SK-N-SH (cell line): ENCODE data around the gene ORMDL3. TPM values are rescaled to one million over a fixed set of nuclear protein-coding genes. Genes with fewer than 3 reads are reported as not detected.

Experiments
- CTCF ChIA-PET: fragments of 300-600, 350-600 bp; formaldehyde crosslinking; extraction: SDS; loops from one replicate; lab custom pipeline; 2021; lab: Yijun Ruan, JAX
- POLR2A ChIA-PET: fragments of 350-600 bp; sonication (Branson Sonifier 250); formaldehyde crosslinking; extraction: SDS; loops from one replicate; lab custom pipeline; 2020; ENCODE audit warnings: antibody characterized with exemption, inconsistent platforms; lab: Yijun Ruan, JAX
- DNase-seq: peaks from one replicate; pipeline ENCODE4 v3.0.0; 2012
- H2AFZ ChIP-seq: fragments of 200-600 bp; sonication (generic); 2 replicates; pipeline ENCODE4 v1.8.1; 2016; ENCODE audit warnings: antibody characterized with exemption, mild to moderate bottlenecking, low read depth
- H3F3A ChIP-seq: fragments of 200-600 bp; sonication (generic); replicated peaks from 2 replicates; pipeline ENCODE3; 2016; ENCODE audit warnings: antibody characterized with exemption, mild to moderate bottlenecking; ENCODE audit not compliant: insufficient read depth
- H3K27ac ChIP-seq, 2 experiments: fragments of 200-500 bp in 1 of 2; fragments of 200-600 bp in 1 of 2; sonication (Bioruptor generic) in 1 of 2; sonication (generic), shearing (Covaris generic) in 1 of 2; 2 replicates each; pipeline versions ENCODE4 v1.5.1 to v1.6.1; 2014 to 2016; ENCODE audit warnings: low read depth in 2 of 2, inconsistent platforms in 1 of 2, low read length in 1 of 2, mild to moderate bottlenecking in 1 of 2, mixed read lengths in 1 of 2
- H3K27me3 ChIP-seq: fragments of 200-600 bp; sonication (generic), shearing (Covaris generic); 2 replicates; pipeline ENCODE4 v1.6.1; 2016; ENCODE audit warnings: mixed run types; ENCODE audit not compliant: insufficient read depth
- H3K36me3 ChIP-seq, 2 experiments: fragments of 200-500 bp in 1 of 2; fragments of 200-600 bp in 1 of 2; sonication (Bioruptor generic) in 1 of 2; sonication (generic) in 1 of 2; replicated peaks in 1 of 2; 2 replicates each; pipeline versions ENCODE3 to v1.5.1; 2014 to 2016; ENCODE audit warnings: low read length in 1 of 2, mild to moderate bottlenecking in 1 of 2; ENCODE audit not compliant: insufficient read depth in 2 of 2, control insufficient read depth in 1 of 2
- H3K4me1 ChIP-seq, 2 experiments: fragments of 200-500 bp in 1 of 2; fragments of 200-600 bp in 1 of 2; sonication (Bioruptor generic) in 1 of 2; sonication (generic), shearing (Covaris generic) in 1 of 2; 2 replicates each; pipeline versions ENCODE4 v1.5.1 to v1.6.1; 2014 to 2016; ENCODE audit warnings: low read depth in 1 of 2, low read length in 1 of 2, mixed run types in 1 of 2; ENCODE audit not compliant: insufficient read depth in 2 of 2, control insufficient read depth in 1 of 2
- H3K4me2 ChIP-seq: fragments of 200-600 bp; sonication (generic), shearing (Covaris generic); 2 replicates; pipeline ENCODE4 v1.6.1; 2017; ENCODE audit warnings: mixed run types
- H3K4me3 ChIP-seq, 2 experiments: fragments of 200-500 bp in 1 of 2; fragments of 200-600 bp in 1 of 2; sonication (Bioruptor generic) in 1 of 2; sonication (generic), shearing (Covaris generic) in 1 of 2; 2 replicates each; pipeline versions ENCODE4 v1.5.1 to v1.8.1; 2014 to 2016; ENCODE audit warnings: low read depth in 2 of 2, inconsistent platforms in 1 of 2, low read length in 1 of 2, mild to moderate bottlenecking in 1 of 2, mixed read lengths in 1 of 2, moderate library complexity in 1 of 2
- H3K79me2 ChIP-seq: fragments of 200-600 bp; sonication (generic); 2 replicates; pipeline ENCODE4 v1.8.1; 2017; ENCODE audit warnings: mild to moderate bottlenecking; ENCODE audit not compliant: insufficient read depth
- H3K9ac ChIP-seq: fragments of 200-600 bp; sonication (generic); 2 replicates; pipeline ENCODE4 v1.6.1; 2017; ENCODE audit warnings: mixed run types
- H3K9me2 ChIP-seq: fragments of 200-600 bp; sonication (generic); 2 replicates; pipeline ENCODE4 v1.6.1; 2017; ENCODE audit warnings: mixed run types
- H3K9me3 ChIP-seq: fragments of 200-600 bp; sonication (generic); 2 replicates; pipeline ENCODE4 v1.6.1; 2017; ENCODE audit warnings: mixed run types, mild to moderate bottlenecking, moderate library complexity
- H4K20me1 ChIP-seq: fragments of 200-600 bp; sonication (generic); 2 replicates; pipeline ENCODE4 v1.6.1; 2017; ENCODE audit warnings: mild to moderate bottlenecking, mixed run types; ENCODE audit not compliant: insufficient read depth
- CHD2 ChIP-seq: fragments of 150-350 bp; IDR thresholded peaks from 2 replicates; pipeline ENCODE4 v1.6.1; 2018; ENCODE audit warnings: low read length; ENCODE audit not compliant: partially characterized antibody
- CTCF ChIP-seq: fragments of 200-600 bp; sonication (generic); IDR thresholded peaks from 2 replicates; pipeline ENCODE4 v1.6.1; 2017; ENCODE audit warnings: antibody characterized with exemption, mild to moderate bottlenecking, moderate library complexity
- FOSL2 ChIP-seq: IDR thresholded peaks from 2 replicates; pipeline ENCODE4 v1.4.0; 2012; ENCODE audit warnings: low read depth, mild to moderate bottlenecking, moderate library complexity, borderline replicate concordance
- FOXJ3 ChIP-seq: sonication (generic); formaldehyde crosslinking; IDR thresholded peaks from 2 replicates; pipeline ENCODE4 v1.5.1; 2020; ENCODE audit warnings: mild to moderate bottlenecking, missing genetic modification reagents
- FOXM1 ChIP-seq: IDR thresholded peaks from 2 replicates; pipeline ENCODE4 v1.4.0; 2012; ENCODE audit warnings: low read depth, mild to moderate bottlenecking
- GABPA ChIP-seq: IDR thresholded peaks from 2 replicates; pipeline ENCODE4 v1.4.0; 2012; ENCODE audit warnings: low read depth, mild to moderate bottlenecking
- GATA2 ChIP-seq: sonication (generic); formaldehyde crosslinking; IDR thresholded peaks from 2 replicates; pipeline ENCODE4 v1.5.0; 2020; ENCODE audit warnings: mild to moderate bottlenecking, missing genetic modification reagents
- POLR2AphosphoS5 ChIP-seq: IDR thresholded peaks from 2 replicates; pipeline ENCODE4 v1.6.1; 2012; ENCODE audit warnings: low read depth, low read length
- RCOR1 ChIP-seq: fragments of 150-350 bp; IDR thresholded peaks from 2 replicates; pipeline ENCODE4 v1.6.1; 2017; ENCODE audit warnings: antibody characterized with exemption, low read length
- REST ChIP-seq: IDR thresholded peaks from 2 replicates; pipeline ENCODE4 v1.6.1; 2012; ENCODE audit warnings: mild to moderate bottlenecking, low read depth, low read length, moderate library complexity
- RFX5 ChIP-seq: IDR thresholded peaks from 2 replicates; pipeline ENCODE4 v1.6.1; 2012; ENCODE audit warnings: mild to moderate bottlenecking, improper control_type of control experiment, low read length
- RXRA ChIP-seq: IDR thresholded peaks from 2 replicates; pipeline ENCODE4 v1.4.0; 2012; ENCODE audit warnings: low read depth, mild to moderate bottlenecking, borderline replicate concordance
- SMC3 ChIP-seq: IDR thresholded peaks from 2 replicates; pipeline ENCODE4 v1.6.1; 2012; ENCODE audit warnings: low read depth, low read length, improper control_type of control experiment
- TAF1 ChIP-seq: IDR thresholded peaks from 2 replicates; pipeline ENCODE4 v1.6.1; 2012; ENCODE audit warnings: low read depth, mild to moderate bottlenecking, low read length, moderate library complexity, borderline replicate concordance
- TCF12 ChIP-seq: IDR thresholded peaks from 2 replicates; pipeline ENCODE4 v1.4.0; 2012
- TEAD4 ChIP-seq: IDR thresholded peaks from 2 replicates; pipeline ENCODE4 v1.4.0; 2012; ENCODE audit warnings: mild to moderate bottlenecking, borderline replicate concordance; ENCODE audit not compliant: insufficient read depth
- USF2 ChIP-seq: fragments of 150-350 bp; IDR thresholded peaks from 2 replicates; pipeline ENCODE4 v1.6.1; 2017; ENCODE audit warnings: antibody characterized with exemption, low read length, low read depth, borderline replicate concordance
- YY1 ChIP-seq: IDR thresholded peaks from 2 replicates; pipeline ENCODE4 v1.4.0; 2012; ENCODE audit warnings: low read depth, mild to moderate bottlenecking
- ZBTB33 ChIP-seq: IDR thresholded peaks from 2 replicates; pipeline ENCODE4 v1.4.0; 2012; ENCODE audit warnings: low read depth, borderline replicate concordance
- WGBS: methylation state at CpG from one replicate; pipeline ENCODE4 v1.1.6; 2017; ENCODE audit warnings: low lambda C conversion rate; 5-methylcytosine and 5-hydroxymethylcytosine counted together
- polyA plus RNA-seq, 3 experiments: library from polyadenylated mRNA; depleted of rRNA; stranded (reverse); fragments of >200 nt; gene quantifications; 2 replicates each; pipeline ENCODE4 v1.2.3, GENCODE V29; 2012

The ORMDL3 gene
- polyA plus RNA-seq, 1 of the 3 experiments (the other 2 are of a cell fraction) = 27.8 TPM

GRCh38 chr17:39944393-39944711, 17.0 kb upstream of the ORMDL3 start:
- no peaks in the 10 kb centered on the region for H4K20me1 ChIP-seq
- H3K79me2 ChIP-seq = no peaks in the 10 kb centered on the region
- peaks cover 14% of the 10 kb centered on the region for H3F3A ChIP-seq
- WGBS = 80% methylated on average over 1 of the region's 16 CpGs
- no peaks in the 10 kb centered on the region for H3K9me3 ChIP-seq
- peaks cover 5 to 9% of the 10 kb centered on the region in 2 experiments; a peak in 2 of 4 replicates for H3K4me1 ChIP-seq
- POLR2A ChIA-PET = no interaction called here
- no peak overlapping the region for H3K9ac ChIP-seq
- H2AFZ ChIP-seq = no peak overlapping the region
- no peaks in the 10 kb centered on the region for H3K27me3 ChIP-seq
- no peak overlapping the region for H3K4me2 ChIP-seq
- H3K9me2 ChIP-seq = no peaks in the 10 kb centered on the region
- no peak overlapping the region for H3K4me3 ChIP-seq
- TF ChIP-seq TCF12 = no peak
- TF ChIP-seq SMC3 = no peak
- no peak for TF ChIP-seq RXRA
- TF ChIP-seq CTCF = no peak
- no peak for TF ChIP-seq TAF1
- TF ChIP-seq CHD2 = no peak
- no peak for TF ChIP-seq FOXJ3 (CRISPR knock-in tag)
- TF ChIP-seq FOSL2 = no peak
- no peak for TF ChIP-seq TEAD4
- CTCF ChIA-PET = interaction anchor here (2.4 kb wide), 1 partner anchor 36 kb away, joined by 6 read pairs; the partner anchor contains the start of gene PSMD3
- no peak overlapping the region for H3K27ac ChIP-seq
- no peaks in the 10 kb centered on the region for H3K36me3 ChIP-seq
- DNase-seq = no peak

- Histone ChIP-seq H2AFZ (no peak overlapping the region), H3K9me2 (no peaks in the 10 kb centered on the region), H3K27me3 (no peaks in the 10 kb centered on the region)
- TF ChIP-seq GATA2 (CRISPR knock-in tag) (no peak), REST (no peak), TAF1 (no peak), TEAD4 (no peak), RFX5 (no peak), USF2 (no peak), POLR2AphosphoS5 (no peak), ZBTB33 (no peak), TCF12 (no peak), GABPA (no peak), YY1 (no peak), FOXM1 (no peak), RCOR1 (no peak), FOXJ3 (CRISPR knock-in tag) (no peak)
Observed at GRCh38 chr17:39943702-39944392, 16.4 kb upstream of the ORMDL3 start.

More at GRCh38 chr17:39943702-39944392, 16.4 kb upstream of the ORMDL3 start:
- Histone ChIP-seq H3K4me2 (no peak overlapping the region), H3K9me3 (no peaks in the 10 kb centered on the region), H3K27ac (no peak overlapping the region), H3F3A (peaks cover 20% of the 10 kb centered on the region), H4K20me1 (no peaks in the 10 kb centered on the region), H3K4me1 (peaks cover 9 to 14% of the 10 kb centered on the region in 2 experiments; a peak in 2 of 4 replicates), H3K4me3 (no peak overlapping the region), H3K79me2 (no peaks in the 10 kb centered on the region), H3K9ac (no peak overlapping the region), H3K36me3 (no peaks in the 10 kb centered on the region)
- ChIA-PET POLR2A (no interaction called here), CTCF (interaction anchor here (2.4 kb wide), 1 partner anchor 36 kb away, joined by 6 read pairs; the partner anchor contains the start of gene PSMD3)
- DNase-seq = no peak
- WGBS = 68% methylated on average over 6 of the region's 14 CpGs
